ENCODE results near the gene CCNJL. TPM values are rescaled to one million over a fixed set of nuclear protein-coding genes. Genes with fewer than 3 reads are reported as not detected.
A peak's percentile ranks its signal among the peaks of the same experiment; 100 is the strongest.

CCNJL gene
- total and polyA plus RNA-seq, 2 experiments from 2014 or later = 28.4 to 29.2 TPM

- Histone ChIP-seq H3F3A (replicated peaks; ENCODE audit: low read depth) (peaks cover 16% of the 10 kb centered on the region), H3K9me2 (ENCODE audit: insufficient read depth) (no peaks in the 10 kb centered on the region; the same call in 1 of the 2 replicates), H2AFZ (no peak overlapping the region), H3K27me3 (ENCODE audit: insufficient read depth) (no peaks in the 10 kb centered on the region), H3K4me2 (peak overlapping the region; percentile 50), H4K20me1 (replicated peaks; ENCODE audit: insufficient read depth) (no peaks in the 10 kb centered on the region; the same call in 1 of the 2 replicates), H3K36me3 (ENCODE audit: insufficient read depth) (no peaks in the 10 kb centered on the region), H3K4me1 (ENCODE audit: insufficient read depth) (peaks cover 36% of the 10 kb centered on the region), H3K4me3 (peak overlapping the region; percentile 19; the same call in 1 of the 2 replicates), H3K27ac (ENCODE audit: low read depth) (peak overlapping the region; percentile 92), H3K79me2 (replicated peaks; ENCODE audit: insufficient read depth) (peaks cover 72% of the 10 kb centered on the region)
- Mint-ChIP-seq H3K27me3 (ENCODE audit: insufficient read depth, low read depth, poor library complexity) (peaks cover 2% of the 10 kb centered on the region), H3K36me3 (ENCODE audit: low read depth) (peaks cover 21% of the 10 kb centered on the region), H3K27ac (peak overlapping the region; percentile 98), H3K4me3 (peak overlapping the region; percentile 50; the same call in 2 of the 3 replicates), H3K9me3 (peaks cover 4% of the 10 kb centered on the region; the same call in 1 of the 3 replicates), H3K4me1 (peaks cover 55% of the 10 kb centered on the region)
- ATAC-seq (no peak), DNase-seq (ENCODE audit: low spot score) (no peak)
- no peak for TF ChIP-seq NANOG (IDR thresholded peaks at IDR 0.05; ENCODE audit: borderline replicate concordance)
- TF ChIP-seq ETS1 (IDR thresholded peaks at IDR 0.05) = no peak
- TF ChIP-seq EZH2phosphoT487 (IDR thresholded peaks at IDR 0.05; ENCODE audit: unreplicated experiment) = no peak
- no peak for TF ChIP-seq ZNF462 (CRISPR knock-in tag; IDR thresholded peaks at IDR 0.05)
- TF ChIP-seq EZH2 (IDR thresholded peaks at IDR 0.05; ENCODE audit: low read depth, unreplicated experiment) = no peak
- TF ChIP-seq ZNF331 (CRISPR knock-in tag; IDR thresholded peaks at IDR 0.05; ENCODE audit: low read depth) = no peak
- TF ChIP-seq REST (IDR thresholded peaks at IDR 0.05; ENCODE audit: unreplicated experiment) = no peak
- TF ChIP-seq STAT1 (IDR thresholded peaks at IDR 0.05; ENCODE audit: unreplicated experiment) = no peak
- no peak for TF ChIP-seq JUNB (IDR thresholded peaks at IDR 0.05; ENCODE audit: unreplicated experiment)
- TF ChIP-seq CTCF (conservative IDR thresholded peaks at IDR 0.05; ENCODE audit: low read depth in 2 of 2) = no peak
Observed at GRCh38 chr5:160286947-160287346, 25.4 kb downstream of the CCNJL start.
